COR-L47 (cell line): ENCODE measurements around the gene GRSF1.
"Not testable (repeated sequence)": the region's sequence is repeated elsewhere in the genome, so short reads cannot be mapped to it uniquely, and the experiment has no call there.

ENCODE experiments used
- DNase-seq: peaks from one replicate; lab custom pipeline; 2025; lab: John Stamatoyannopoulos, UW

Gene GRSF1

GRCh38 chr4:70839589-70840093, at the start of gene GRSF1:
Gene GRSF1 (minus strand): TSS chr4:70839890. CDS start chr4:70839827, 63 bp downstream.
- peak; percentile 91 for DNase-seq

GRCh38 chr4:70885174-70885573, 45.5 kb upstream of the GRSF1 start:
- no peak for DNase-seq

GRCh38 chr4:70880739-70881138, 41.0 kb upstream of the GRSF1 start:
- no peak for DNase-seq

GRCh38 chr4:70877556-70877955, 37.9 kb upstream of the GRSF1 start:
- DNase-seq, result no peak

- no peak for DNase-seq
These were observed 34.8 kb upstream of the GRSF1 start for GRCh38 chr4:70874268-70875156.

- DNase-seq, result no peak
These were observed 33.5 kb upstream of the GRSF1 start for GRCh38 chr4:70873216-70873615.

GRCh38 chr4:70868778-70869177, 29.1 kb upstream of the GRSF1 start:
- no peak for DNase-seq

- no peak for DNase-seq
These were observed 23.6 kb upstream of the GRSF1 start for GRCh38 chr4:70863099-70863790.

GRCh38 chr4:70859066-70859465, 19.4 kb upstream of the GRSF1 start:
- DNase-seq, result no peak

- no peak for DNase-seq
These were observed 18.8 kb upstream of the GRSF1 start for GRCh38 chr4:70858454-70858853.

- DNase-seq, result no peak
These were observed 15.8 kb upstream of the GRSF1 start for GRCh38 chr4:70855464-70855863.

- DNase-seq, result no peak
These were observed 9.6 kb upstream of the GRSF1 start for GRCh38 chr4:70849291-70849690.

- DNase-seq, result no peak
These were observed 4.5 kb upstream of the GRSF1 start for GRCh38 chr4:70844180-70844579.

- no peak for DNase-seq
These were observed 3.2 kb upstream of the GRSF1 start for GRCh38 chr4:70842761-70843435.

- DNase-seq, result no peak
These were observed 2.3 kb upstream of the GRSF1 start for GRCh38 chr4:70841951-70842350.

- no peak for DNase-seq
These were observed 1.5 kb upstream of the GRSF1 start for GRCh38 chr4:70841211-70841610.

GRCh38 chr4:70840631-70841030, 941 bp upstream of the GRSF1 start:
- not testable (repeated sequence) for DNase-seq

GRCh38 chr4:70840137-70840536, 447 bp upstream of the GRSF1 start:
- DNase-seq, result not testable (repeated sequence)

GRCh38 chr4:70838666-70839588, 763 bp downstream of the GRSF1 start:
- peak; percentile 63 for DNase-seq

GRCh38 chr4:70838204-70838603, 1.5 kb downstream of the GRSF1 start:
- DNase-seq, result no peak

GRCh38 chr4:70836081-70836480, 3.6 kb downstream of the GRSF1 start:
- DNase-seq, result no peak
